ES-I3 (cell line): ENCODE results near the gene ZDHHC19.
"Not testable (repeated sequence)": the region's sequence is repeated elsewhere in the genome, so short reads cannot be mapped to it uniquely, and the experiment has no call there.

ENCODE experiments used
- H3K36me3 ChIP-seq: 2 replicates; pipeline ENCODE4 v1.6.1; 2013; ENCODE audit warnings: mild to moderate bottlenecking, low read length, control low read depth, moderate library complexity; ENCODE audit not compliant: insufficient read depth
- H3K4me1 ChIP-seq: 2 replicates; pipeline ENCODE4 v1.6.1; 2013; ENCODE audit warnings: mild to moderate bottlenecking, control low read depth, low read length; ENCODE audit not compliant: insufficient read depth
- H3K9ac ChIP-seq: 2 replicates; pipeline ENCODE4 v1.6.1; 2013; ENCODE audit warnings: low read depth, mild to moderate bottlenecking, low read length, moderate library complexity
- H3K9me3 ChIP-seq: 2 replicates; pipeline ENCODE4 v1.6.1; 2013; ENCODE audit warnings: mild to moderate bottlenecking, low read length, moderate library complexity; ENCODE audit not compliant: control insufficient read depth, insufficient read depth

Gene ZDHHC19

DNA sequence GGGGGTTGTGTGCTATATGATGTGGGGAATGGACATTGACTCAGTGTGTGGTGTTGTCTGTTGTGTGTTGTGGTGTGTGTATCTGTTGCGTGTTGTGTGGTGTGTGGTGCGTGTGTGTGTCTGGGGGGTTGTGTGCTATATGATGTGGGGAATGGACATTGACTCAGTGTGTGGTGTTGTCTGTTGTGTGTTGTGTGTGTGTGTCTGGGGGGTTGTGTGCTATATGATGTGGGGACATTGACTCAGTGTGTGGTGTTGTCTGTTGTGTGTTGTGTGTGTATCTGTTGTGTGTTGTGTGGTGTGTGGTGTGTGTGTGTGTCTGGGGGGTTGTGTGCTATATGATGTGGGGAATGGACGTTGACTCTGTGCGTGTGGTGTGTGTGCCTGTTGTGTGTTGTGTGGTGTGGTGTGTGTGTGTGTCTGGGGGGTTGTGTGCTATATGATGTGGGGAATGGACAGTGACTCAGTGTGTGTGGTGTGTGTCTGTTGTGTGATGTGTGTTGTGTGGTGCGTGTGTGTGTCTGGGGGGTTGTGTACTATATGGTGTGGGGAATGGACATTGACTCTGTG lies 46.1 kb downstream of the ZDHHC19 start:
- not testable (repeated sequence) for H3K4me1 ChIP-seq, H3K9ac ChIP-seq, H3K36me3 ChIP-seq, H3K9me3 ChIP-seq

DNA sequence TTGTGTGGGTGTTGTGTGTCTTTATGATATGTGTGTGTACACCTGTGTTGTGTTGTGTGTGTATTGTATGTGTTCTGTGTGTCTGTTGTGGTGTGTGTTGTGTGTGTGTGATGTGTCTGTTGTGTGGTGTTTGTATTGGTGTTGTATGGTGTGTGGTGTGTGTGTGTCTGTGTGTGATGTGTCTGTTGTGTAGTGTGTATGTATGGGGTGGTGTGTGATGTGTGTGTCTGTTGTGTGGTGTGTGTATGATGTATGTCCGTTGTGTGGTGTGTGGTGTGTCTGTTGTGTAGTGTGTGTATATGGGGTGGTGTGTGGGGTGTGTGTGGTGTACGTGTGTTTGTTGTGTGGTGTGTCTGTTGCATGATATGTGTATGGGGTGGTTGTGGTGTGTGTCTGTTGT lies 46.6 kb downstream of the ZDHHC19 start:
- no peaks in the 10 kb centered on the region for H3K36me3 ChIP-seq
- no peaks in the 10 kb centered on the region for H3K9me3 ChIP-seq
- no peaks in the 10 kb centered on the region; the same call in 1 of the 2 replicates for H3K4me1 ChIP-seq
- H3K9ac ChIP-seq = no peak overlapping the region

DNA sequence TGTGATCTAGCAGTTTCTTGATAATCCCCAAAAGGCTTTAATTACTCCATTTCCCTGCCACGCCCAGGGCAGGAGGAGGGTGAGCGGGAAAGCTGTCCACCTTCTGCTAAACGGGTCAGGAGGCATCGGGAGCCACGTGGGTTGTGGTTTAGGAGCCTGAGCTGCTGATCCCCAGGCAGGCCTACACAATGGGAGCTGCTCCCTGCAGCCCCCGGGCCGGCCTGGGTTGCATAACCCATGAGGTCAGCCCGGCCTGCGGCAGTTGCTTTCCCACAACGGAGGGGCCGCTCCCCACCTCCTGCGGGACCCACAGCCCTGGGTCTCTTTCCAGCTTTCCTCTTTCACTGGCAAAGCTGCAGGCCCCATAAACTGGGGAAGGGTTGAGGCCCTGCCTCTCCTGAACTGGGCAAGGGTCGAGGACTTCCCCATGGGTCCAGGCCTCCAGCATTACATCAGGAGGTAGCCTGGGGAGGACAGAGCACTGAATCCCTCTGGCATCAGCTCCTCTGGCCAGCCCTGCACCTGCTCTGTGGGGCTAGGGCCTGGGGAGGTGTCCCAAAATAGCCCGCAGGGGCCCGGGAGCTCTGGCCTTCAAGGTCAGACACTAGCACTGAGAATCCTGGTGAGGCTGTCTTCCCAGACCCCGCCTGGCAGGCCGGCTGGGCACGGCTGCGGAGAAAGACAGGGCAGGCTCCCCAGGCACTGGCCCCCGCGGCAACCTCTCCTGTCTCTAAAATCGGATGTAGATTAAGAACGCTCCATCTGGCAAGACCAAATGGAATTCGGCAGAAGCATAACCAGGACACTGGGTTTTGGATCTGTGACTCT lies 47.3 kb downstream of the ZDHHC19 start:
- Histone ChIP-seq H3K9me3 (no peaks in the 10 kb centered on the region), H3K4me1 (no peaks in the 10 kb centered on the region; the same call in 1 of the 2 replicates), H3K9ac (no peak overlapping the region), H3K36me3 (no peaks in the 10 kb centered on the region)

DNA sequence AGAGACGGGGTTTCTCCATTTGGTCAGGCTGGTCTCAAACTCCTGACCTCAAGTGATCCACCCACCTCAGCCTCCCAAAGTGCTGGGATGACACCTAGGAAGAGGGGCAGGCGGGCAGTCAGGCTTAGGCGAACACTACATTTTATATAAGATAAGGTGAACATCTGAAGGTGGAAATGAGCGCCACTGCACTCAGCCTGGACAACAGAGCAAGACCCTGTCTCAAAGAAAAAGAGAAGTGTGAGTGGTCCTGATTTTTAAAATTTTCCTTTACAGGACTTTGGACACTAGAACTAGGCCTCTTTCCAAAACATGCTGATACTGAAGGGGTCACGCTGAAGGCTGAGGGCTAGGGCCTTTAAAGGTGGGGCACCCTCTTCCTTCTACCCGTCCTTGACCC lies 48.0 kb downstream of the ZDHHC19 start:
- Histone ChIP-seq H3K9me3 (no peaks in the 10 kb centered on the region), H3K9ac (no peak overlapping the region), H3K4me1 (no peaks in the 10 kb centered on the region; the same call in 1 of the 2 replicates), H3K36me3 (no peaks in the 10 kb centered on the region)

DNA sequence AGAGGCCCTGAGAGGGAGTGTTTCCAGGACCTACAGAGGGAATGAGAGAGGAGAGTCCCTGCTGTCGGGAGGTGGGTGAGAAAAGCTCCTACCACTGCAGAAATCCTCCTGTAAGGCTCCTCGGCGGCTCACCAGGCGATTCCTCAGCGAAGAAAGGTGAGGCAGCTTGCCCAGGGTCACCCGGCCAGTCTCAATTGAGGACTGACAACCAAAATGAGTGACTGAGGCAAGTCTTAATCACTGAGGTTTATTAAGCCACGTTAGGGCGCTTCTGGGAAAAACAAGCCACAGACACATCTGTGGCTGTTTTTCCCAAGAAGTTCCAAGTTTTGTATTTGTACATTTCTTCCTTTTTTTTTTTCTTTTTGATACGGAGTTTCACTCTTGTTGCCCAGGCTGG lies 48.5 kb downstream of the ZDHHC19 start:
- Histone ChIP-seq H3K4me1 (no peaks in the 10 kb centered on the region; the same call in 1 of the 2 replicates), H3K9me3 (no peaks in the 10 kb centered on the region), H3K9ac (no peak overlapping the region), H3K36me3 (no peaks in the 10 kb centered on the region)

DNA sequence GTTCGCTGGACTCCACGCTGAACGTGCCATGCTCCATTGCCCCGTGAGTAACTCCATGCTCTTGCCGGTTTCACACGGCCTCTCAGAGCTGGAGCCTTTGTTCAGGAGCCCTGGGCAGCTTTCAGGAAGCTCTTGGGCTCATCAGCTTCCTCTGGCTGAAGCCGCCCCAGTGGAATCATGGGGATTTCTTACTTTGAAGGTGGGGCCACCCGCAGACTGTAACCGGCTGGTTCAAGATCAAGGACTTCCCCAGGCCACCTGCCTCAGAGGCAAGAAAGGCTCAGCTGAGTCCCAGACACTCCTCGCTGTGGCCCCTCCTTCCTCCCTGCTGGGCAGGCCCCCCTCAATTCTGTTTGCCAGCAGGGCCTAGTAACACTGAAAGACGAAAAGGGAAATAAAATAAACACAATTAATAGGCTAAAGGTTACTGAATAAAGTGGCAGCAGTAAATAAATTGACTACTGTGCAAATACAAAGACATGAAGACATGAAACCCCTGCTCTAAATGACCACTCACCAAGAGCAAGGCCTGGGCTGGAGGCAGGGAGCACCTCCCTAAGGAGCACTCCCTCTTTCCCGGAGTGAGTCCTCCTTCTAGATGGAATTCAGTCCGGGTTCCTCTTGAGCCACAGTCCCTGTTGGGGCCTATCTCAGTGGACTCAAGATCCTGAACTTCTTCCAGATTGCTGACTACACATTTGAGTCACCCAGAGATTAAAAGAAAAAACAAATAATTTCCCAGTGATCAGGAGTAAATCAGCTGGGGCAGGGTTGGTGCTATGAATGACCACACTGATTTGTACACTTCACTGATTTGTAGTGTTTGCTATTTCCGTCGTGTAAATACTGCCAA lies 51.0 kb downstream of the ZDHHC19 start:
- H3K9me3 ChIP-seq = no peaks in the 10 kb centered on the region
- no peaks in the 10 kb centered on the region; the same call in 1 of the 2 replicates for H3K4me1 ChIP-seq
- no peaks in the 10 kb centered on the region for H3K36me3 ChIP-seq
- no peak overlapping the region for H3K9ac ChIP-seq

DNA sequence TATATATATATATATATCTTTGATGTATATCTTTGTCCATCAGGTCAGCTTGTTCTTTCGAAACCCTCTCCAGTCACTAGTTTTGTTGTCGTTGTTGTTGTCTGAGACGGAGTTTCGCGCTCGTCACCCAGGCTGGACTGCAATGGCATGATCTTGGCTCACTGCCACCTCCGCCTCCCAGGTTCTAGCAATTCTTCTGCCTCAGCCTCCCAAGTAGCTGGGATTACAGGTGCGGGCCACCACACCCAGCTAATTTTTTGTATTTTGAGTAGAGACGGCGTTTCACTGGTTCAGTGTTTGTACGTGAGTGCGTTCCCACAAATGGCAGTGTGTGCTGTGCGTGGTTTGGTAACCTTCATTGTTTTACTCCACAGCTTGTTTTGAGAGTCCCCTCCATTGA lies 51.7 kb downstream of the ZDHHC19 start:
- H3K36me3 ChIP-seq = no peaks in the 10 kb centered on the region
- H3K9me3 ChIP-seq = no peaks in the 10 kb centered on the region
- H3K9ac ChIP-seq = no peak overlapping the region
- H3K4me1 ChIP-seq = no peaks in the 10 kb centered on the region; the same call in 1 of the 2 replicates

DNA sequence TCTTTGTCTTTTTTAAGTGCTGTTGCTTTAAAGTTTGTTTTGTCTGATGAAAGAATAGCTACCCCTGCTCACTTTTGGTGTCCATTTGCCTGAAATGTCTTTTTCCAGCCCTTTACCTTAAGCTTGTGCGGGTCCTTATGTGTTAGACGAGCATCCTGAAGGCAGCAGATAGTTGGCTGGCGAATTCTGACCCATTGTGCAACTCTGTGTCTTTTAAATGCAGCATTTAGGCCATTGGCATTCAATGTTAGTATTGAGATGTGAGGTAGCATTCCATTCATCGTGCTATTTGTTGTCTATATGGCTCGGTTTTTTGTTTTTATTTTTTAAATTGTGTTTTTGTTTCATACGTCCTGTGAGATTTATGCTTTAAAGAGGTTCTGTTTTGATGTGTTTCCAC lies 55.0 kb downstream of the ZDHHC19 start:
- Histone ChIP-seq H3K36me3 (no peaks in the 10 kb centered on the region), H3K4me1 (no peaks in the 10 kb centered on the region; the same call in 1 of the 2 replicates), H3K9me3 (no peaks in the 10 kb centered on the region), H3K9ac (no peak overlapping the region)

DNA sequence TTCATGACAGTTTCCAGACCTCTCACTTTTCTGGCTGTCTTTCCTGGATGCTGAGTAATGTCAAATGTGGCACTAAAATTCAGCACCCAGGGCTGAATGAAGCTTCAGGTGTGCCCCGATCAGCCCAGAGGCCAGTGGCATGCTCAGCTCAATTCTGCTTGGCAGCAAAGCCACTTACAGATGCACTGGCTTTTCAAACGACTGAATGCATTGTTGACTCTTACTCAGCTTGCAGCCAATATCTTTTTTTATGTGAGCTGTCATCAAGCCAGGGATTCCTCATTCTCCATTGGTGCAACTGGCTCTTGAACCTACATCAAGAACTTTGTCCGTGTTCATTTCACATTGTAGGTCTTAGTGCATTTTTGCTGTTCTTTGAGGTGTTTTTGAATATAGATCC lies 60.7 kb downstream of the ZDHHC19 start:
- peaks cover 7% of the 10 kb centered on the region; the same call in 1 of the 2 replicates for H3K4me1 ChIP-seq
- no peaks in the 10 kb centered on the region for H3K9me3 ChIP-seq
- no peaks in the 10 kb centered on the region for H3K36me3 ChIP-seq
- H3K9ac ChIP-seq = no peak overlapping the region

DNA sequence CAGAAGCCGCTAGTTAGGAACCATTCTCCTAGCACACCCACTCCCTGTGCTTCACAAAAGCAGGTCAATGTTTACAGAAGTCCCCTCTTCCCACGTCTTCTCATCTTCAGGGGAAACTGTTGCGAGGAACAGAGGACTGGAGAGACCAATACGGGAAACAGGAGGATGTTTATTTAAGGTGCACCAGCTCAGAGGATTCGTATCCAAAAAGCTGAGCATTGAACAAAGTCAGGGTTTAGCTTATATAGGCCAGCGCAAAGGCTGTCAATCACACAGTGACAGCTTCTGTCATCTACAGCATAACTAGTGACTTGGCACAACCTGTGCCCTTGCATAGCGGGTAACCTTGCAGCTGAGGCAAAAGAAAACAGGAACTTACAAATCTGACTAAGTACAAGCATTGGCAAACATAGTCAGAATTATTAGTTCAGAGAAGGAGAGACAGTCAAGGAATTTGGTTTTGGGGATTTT lies 61.3 kb downstream of the ZDHHC19 start:
- no peaks in the 10 kb centered on the region for H3K9me3 ChIP-seq
- no peaks in the 10 kb centered on the region for H3K36me3 ChIP-seq
- peaks cover 7% of the 10 kb centered on the region; the same call in 1 of the 2 replicates for H3K4me1 ChIP-seq
- H3K9ac ChIP-seq = no peak overlapping the region

DNA sequence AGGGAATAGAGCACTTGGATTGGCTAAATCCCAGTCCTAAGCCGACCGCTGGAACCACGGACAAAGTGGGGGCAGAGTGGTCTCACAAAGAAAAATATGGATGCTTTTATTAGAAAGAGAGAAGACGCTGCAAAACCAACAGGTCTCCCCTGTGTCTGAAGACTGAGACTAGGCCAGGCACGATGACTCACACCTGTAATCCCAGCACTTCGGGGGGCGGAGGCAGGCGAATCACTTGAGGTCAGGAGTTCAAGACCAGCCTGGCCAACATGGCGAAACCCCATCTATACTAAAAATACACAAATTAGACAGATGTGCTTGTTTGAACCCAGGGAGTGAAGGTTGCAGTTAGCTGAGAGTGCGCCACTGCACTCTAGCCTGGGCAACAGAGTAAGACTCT lies 61.8 kb downstream of the ZDHHC19 start:
- Histone ChIP-seq H3K9me3 (no peaks in the 10 kb centered on the region), H3K36me3 (no peaks in the 10 kb centered on the region), H3K9ac (no peak overlapping the region), H3K4me1 (peaks cover 7% of the 10 kb centered on the region; the same call in 1 of the 2 replicates)
